Progenitor cell of endocrine pancreas (in vitro differentiated cells): ENCODE data around the gene KLF11. TPM values are rescaled to one million over a fixed set of nuclear protein-coding genes. Genes with fewer than 3 reads are reported as not detected.
A peak's percentile ranks its signal among the peaks of the same experiment; 100 is the strongest.

ENCODE experiments used
- DNase-seq: peaks from one replicate; pipeline ENCODE4 v3.0.0; 2021; ENCODE audit warnings: low spot score; ENCODE audit not compliant: unreplicated experiment
- H3K27ac Mint-ChIP-seq: 2 replicates; pipeline ENCODE4 v1.8.0; 2021; ENCODE audit warnings: mild to moderate bottlenecking, moderate library complexity, mixed read lengths
- H3K27me3 Mint-ChIP-seq: 2 replicates; pipeline ENCODE4 v1.8.0; 2021; ENCODE audit warnings: mixed read lengths
- H3K36me3 Mint-ChIP-seq: 2 replicates; pipeline ENCODE4 v1.8.0; 2022; ENCODE audit warnings: mixed read lengths; ENCODE audit not compliant: insufficient read depth
- H3K4me1 Mint-ChIP-seq: 2 replicates; pipeline ENCODE4 v1.8.0; 2021; ENCODE audit warnings: low read depth, mixed read lengths
- H3K4me3 Mint-ChIP-seq: 2 replicates; pipeline ENCODE4 v1.8.0; 2021; ENCODE audit warnings: low read depth, mild to moderate bottlenecking, moderate library complexity, mixed read lengths
- H3K9me3 Mint-ChIP-seq: 2 replicates; pipeline ENCODE4 v1.8.0; 2021; ENCODE audit warnings: low read depth, mixed read lengths
- total RNA-seq: library from RNA; stranded (reverse); gene quantifications from 2 replicates; pipeline ENCODE4 v1.2.1, GENCODE V29; 2021
- TF ChIP-seq, protein P1 (sequence below): fragments of 200-600 bp; sonication (generic); IDR thresholded peaks from one replicate; pipeline ENCODE4 v1.5.0; 2021; ENCODE audit warnings: antibody characterized with exemption, mild to moderate bottlenecking; ENCODE audit not compliant: unreplicated experiment

The KLF11 gene
- total RNA-seq, 1 donor from 2014 or later: 3.5 TPM

DNA sequence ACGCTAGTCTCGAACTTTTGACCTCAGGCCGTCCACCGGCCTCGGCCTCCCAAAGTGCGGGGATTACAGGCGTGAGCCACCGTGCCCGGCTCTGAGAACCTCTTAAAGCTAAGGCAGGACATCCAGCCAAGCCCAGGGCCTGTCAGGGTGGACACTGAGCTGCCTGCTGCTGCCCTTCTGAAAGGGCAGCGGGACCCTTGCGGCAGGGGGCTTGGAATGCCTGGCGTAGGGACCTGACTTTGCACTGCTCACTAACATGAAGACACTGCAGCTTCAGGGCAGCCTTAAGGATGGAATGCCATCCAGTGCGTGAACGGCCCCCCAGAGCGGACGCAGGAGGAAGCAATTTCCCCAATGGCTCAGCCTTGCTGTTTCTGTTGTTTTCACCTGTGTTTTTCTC lies 27.8 kb downstream of the KLF11 start:
- Mint-ChIP-seq H3K36me3 (peaks cover 4% of the 10 kb centered on the region), H3K27me3 (peaks cover 31% of the 10 kb centered on the region), H3K27ac (no peak overlapping the region), H3K4me1 (peaks cover 3% of the 10 kb centered on the region), H3K9me3 (peaks cover 7% of the 10 kb centered on the region), H3K4me3 (no peak overlapping the region)
- DNase-seq: no peak
- TF ChIP-seq, protein P1, sequence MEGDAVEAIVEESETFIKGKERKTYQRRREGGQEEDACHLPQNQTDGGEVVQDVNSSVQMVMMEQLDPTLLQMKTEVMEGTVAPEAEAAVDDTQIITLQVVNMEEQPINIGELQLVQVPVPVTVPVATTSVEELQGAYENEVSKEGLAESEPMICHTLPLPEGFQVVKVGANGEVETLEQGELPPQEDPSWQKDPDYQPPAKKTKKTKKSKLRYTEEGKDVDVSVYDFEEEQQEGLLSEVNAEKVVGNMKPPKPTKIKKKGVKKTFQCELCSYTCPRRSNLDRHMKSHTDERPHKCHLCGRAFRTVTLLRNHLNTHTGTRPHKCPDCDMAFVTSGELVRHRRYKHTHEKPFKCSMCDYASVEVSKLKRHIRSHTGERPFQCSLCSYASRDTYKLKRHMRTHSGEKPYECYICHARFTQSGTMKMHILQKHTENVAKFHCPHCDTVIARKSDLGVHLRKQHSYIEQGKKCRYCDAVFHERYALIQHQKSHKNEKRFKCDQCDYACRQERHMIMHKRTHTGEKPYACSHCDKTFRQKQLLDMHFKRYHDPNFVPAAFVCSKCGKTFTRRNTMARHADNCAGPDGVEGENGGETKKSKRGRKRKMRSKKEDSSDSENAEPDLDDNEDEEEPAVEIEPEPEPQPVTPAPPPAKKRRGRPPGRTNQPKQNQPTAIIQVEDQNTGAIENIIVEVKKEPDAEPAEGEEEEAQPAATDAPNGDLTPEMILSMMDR: no peak

DNA sequence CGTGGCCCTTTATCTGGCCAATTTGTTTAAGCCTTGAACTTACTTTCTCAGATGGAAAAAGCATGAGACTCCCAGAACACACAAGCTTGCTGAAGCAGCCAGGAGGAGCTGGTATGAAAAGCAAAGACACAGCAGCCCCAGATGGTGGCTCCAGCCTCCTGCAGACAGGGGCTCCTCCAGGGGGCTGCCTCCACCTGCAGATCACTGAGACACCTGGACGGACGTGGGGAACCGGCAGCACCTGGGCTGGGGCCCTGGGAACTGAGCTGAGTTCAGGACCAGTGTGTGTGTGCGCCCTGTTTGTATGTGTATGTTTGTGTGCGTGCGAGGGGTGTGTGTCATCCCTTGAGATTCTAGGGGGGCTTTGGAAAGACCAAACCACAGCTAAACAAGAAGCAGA lies 28.2 kb downstream of the KLF11 start:
- peaks cover 4% of the 10 kb centered on the region for H3K36me3 Mint-ChIP-seq
- H3K27me3 Mint-ChIP-seq: peaks cover 35% of the 10 kb centered on the region
- H3K9me3 Mint-ChIP-seq: peaks cover 7% of the 10 kb centered on the region
- no peak for DNase-seq
- H3K4me3 Mint-ChIP-seq: no peak overlapping the region
- peaks cover 3% of the 10 kb centered on the region for H3K4me1 Mint-ChIP-seq
- H3K27ac Mint-ChIP-seq: no peak overlapping the region
- TF ChIP-seq, protein P1: no peak

DNA sequence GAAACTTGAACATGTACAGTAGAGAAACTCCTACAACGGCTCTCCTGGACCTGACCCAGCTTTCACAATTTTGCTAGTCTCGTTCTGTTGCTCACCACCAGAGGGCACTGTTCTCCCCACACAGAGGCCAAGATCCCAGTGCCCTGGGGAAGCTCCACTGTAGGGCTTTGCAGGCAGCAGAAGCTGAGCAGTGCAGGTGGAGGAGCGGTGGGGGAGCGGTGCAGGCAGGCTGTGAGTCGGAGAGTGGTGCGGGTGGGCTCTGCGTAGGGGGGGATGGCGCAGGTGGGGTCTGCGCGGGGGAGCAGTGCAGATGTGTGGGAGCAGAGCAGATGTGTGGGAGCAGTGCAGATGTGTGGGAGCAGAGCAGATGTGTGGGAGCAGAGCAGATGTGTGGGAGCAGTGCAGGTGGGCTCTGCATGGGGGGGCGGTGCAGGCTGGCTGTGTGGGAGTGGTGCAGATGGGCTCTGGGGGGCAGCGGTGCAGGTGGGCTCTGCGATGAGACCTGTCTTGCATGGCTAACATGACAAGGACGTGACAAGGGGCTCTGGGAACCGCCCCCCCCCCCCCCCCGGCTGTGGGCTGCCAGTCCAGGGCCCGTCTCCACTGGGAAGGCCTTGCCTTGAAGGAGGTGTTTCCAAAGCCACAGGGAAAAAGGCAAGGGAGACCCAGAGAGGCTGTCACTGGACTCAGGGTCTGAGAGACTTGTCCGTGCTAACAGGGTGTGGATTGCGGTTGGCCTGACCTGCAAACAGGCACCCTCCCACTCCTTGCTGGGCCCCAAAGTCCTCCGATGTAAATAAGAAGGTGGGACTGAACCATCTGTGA lies 29.5 kb downstream of the KLF11 start:
- peaks cover 5% of the 10 kb centered on the region for H3K9me3 Mint-ChIP-seq
- TF ChIP-seq, protein P1: peak; percentile 93
- peak; percentile 73 for DNase-seq
- H3K27me3 Mint-ChIP-seq: peaks cover 47% of the 10 kb centered on the region
- peaks cover 3% of the 10 kb centered on the region for H3K4me1 Mint-ChIP-seq
- no peak overlapping the region for H3K4me3 Mint-ChIP-seq
- no peak overlapping the region for H3K27ac Mint-ChIP-seq
- peaks cover 2% of the 10 kb centered on the region for H3K36me3 Mint-ChIP-seq

DNA sequence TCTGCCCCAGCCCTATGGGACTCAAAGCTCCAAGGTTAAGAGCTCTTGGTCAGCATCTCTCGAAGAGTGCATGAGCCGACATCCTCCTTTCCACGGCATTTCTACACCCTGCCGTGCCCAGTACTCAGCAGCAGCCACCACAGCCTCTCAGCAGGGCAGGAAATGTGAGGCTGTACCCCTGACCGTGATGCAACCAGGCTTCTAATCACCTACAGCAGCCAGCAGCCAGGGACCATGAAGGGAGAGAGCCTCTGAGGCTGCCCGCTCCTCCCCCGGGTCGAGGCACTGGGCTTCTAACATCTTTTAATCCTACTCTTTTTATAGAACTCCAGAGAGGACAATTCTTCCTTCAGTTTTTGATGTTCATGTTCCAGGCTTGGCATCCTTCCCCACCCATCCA lies 30.4 kb downstream of the KLF11 start:
- TF ChIP-seq, protein P1: no peak

DNA sequence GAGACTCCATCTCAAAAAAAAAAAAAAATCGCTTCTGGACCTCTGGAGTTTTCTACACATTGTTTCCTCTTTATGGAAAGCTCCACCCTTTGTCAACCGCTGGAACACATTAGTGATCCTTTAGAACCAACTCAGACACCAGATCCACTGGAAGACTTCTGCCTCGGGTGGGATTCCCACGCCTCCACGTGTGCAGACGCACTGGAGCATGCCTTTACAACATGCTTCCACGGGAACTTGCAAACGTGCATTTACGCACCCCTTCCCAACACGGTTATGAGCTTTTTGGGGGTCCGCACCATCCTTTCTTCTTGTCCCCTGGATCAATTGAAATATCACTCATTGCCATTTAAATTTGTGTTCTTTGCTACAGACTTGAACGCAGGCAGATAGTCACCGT lies 31.8 kb downstream of the KLF11 start:
- no peak for DNase-seq
- H3K9me3 Mint-ChIP-seq: no peaks in the 10 kb centered on the region
- no peaks in the 10 kb centered on the region for H3K36me3 Mint-ChIP-seq
- peaks cover 63% of the 10 kb centered on the region for H3K27me3 Mint-ChIP-seq
- peaks cover 8% of the 10 kb centered on the region for H3K4me1 Mint-ChIP-seq
- H3K27ac Mint-ChIP-seq: no peak overlapping the region
- TF ChIP-seq, protein P1: no peak
- no peak overlapping the region for H3K4me3 Mint-ChIP-seq

More for the DNA sequence above, 30.4 kb downstream of the KLF11 start:
- H3K27ac Mint-ChIP-seq: no peak overlapping the region
- H3K27me3 Mint-ChIP-seq: peaks cover 56% of the 10 kb centered on the region
- peaks cover 3% of the 10 kb centered on the region for H3K4me1 Mint-ChIP-seq
- DNase-seq: no peak
- H3K36me3 Mint-ChIP-seq: no peaks in the 10 kb centered on the region
- H3K9me3 Mint-ChIP-seq: no peaks in the 10 kb centered on the region
- H3K4me3 Mint-ChIP-seq: no peak overlapping the region
